ENCODE data around the gene SPTB. TPM values are rescaled to one million over a fixed set of nuclear protein-coding genes. Genes with fewer than 3 reads are reported as not detected.

The SPTB gene
- total RNA-seq, 1 donor from 2014 or later, result 14.9 TPM

GRCh38 chr14:64704743-64705380 is 174.8 kb downstream of the SPTB start:
- peak in 1 of 2 donors; percentile 74 for DNase-seq (ENCODE audit: low spot score in 2 of 2)
- Histone ChIP-seq H3K36me3 (no peaks in the 10 kb centered on the region), H3K9me3 (no peaks in the 10 kb centered on the region), H3K27ac (peak overlapping the region; percentile 88 to 95), H3K4me3 (peak overlapping the region; percentile 74 to 90), H3K4me1 (peaks cover 8 to 41% of the 10 kb centered on the region in 2 donors), H3K27me3 (no peaks in the 10 kb centered on the region)
- intact Hi-C loops (cut with DNase I), result loop anchor here (1.0 to 5.0 kb wide), 5 partner anchors 16 to 59 kb away; no protein-coding TSS in a partner anchor
- TF ChIP-seq, protein P1, sequence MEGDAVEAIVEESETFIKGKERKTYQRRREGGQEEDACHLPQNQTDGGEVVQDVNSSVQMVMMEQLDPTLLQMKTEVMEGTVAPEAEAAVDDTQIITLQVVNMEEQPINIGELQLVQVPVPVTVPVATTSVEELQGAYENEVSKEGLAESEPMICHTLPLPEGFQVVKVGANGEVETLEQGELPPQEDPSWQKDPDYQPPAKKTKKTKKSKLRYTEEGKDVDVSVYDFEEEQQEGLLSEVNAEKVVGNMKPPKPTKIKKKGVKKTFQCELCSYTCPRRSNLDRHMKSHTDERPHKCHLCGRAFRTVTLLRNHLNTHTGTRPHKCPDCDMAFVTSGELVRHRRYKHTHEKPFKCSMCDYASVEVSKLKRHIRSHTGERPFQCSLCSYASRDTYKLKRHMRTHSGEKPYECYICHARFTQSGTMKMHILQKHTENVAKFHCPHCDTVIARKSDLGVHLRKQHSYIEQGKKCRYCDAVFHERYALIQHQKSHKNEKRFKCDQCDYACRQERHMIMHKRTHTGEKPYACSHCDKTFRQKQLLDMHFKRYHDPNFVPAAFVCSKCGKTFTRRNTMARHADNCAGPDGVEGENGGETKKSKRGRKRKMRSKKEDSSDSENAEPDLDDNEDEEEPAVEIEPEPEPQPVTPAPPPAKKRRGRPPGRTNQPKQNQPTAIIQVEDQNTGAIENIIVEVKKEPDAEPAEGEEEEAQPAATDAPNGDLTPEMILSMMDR (IDR thresholded peaks at IDR 0.05), result no peak

GRCh38 chr14:64704143-64704742 is 175.5 kb downstream of the SPTB start, which contains the start of gene PLEKHG3:
TSS of gene PLEKHG3 (plus strand) at chr14:64704424. CDS start at chr14:64727632, 23,208 bp downstream.
- TF ChIP-seq, protein P1 (IDR thresholded peaks at IDR 0.05), result no peak
- Histone ChIP-seq H3K27ac (peak within 1 kb of the TSS; percentile 88 to 95), H3K27me3 (no peaks in the 10 kb centered on the region), H3K36me3 (no peaks in the 10 kb centered on the region), H3K4me1 (peaks cover 7 to 35% of the 10 kb centered on the region in 2 donors), H3K9me3 (no peaks in the 10 kb centered on the region), H3K4me3 (peak within 1 kb of the TSS; percentile 74 to 90)
- DNase-seq (ENCODE audit: low spot score in 2 of 2), result peak in 1 of 2 donors; percentile 87
- intact Hi-C loops (cut with DNase I), result loop anchor here (1.0 to 2.0 kb wide), 3 partner anchors 17 to 60 kb away; no protein-coding TSS in a partner anchor

GRCh38 chr14:64703395-64704142 is 176.1 kb downstream of the SPTB start:
- Histone ChIP-seq H3K27me3 (no peaks in the 10 kb centered on the region), H3K4me3 (peak overlapping the region; percentile 74 to 90), H3K27ac (peak overlapping the region; percentile 88 to 95), H3K9me3 (no peaks in the 10 kb centered on the region), H3K4me1 (peaks cover 3 to 28% of the 10 kb centered on the region in 2 donors), H3K36me3 (no peaks in the 10 kb centered on the region)
- intact Hi-C loops (cut with DNase I), result loop anchor here (1.0 to 2.0 kb wide), 3 partner anchors 17 to 61 kb away; no protein-coding TSS in a partner anchor
- TF ChIP-seq, protein P1 (IDR thresholded peaks at IDR 0.05), result no peak
- no peak for DNase-seq (ENCODE audit: low spot score in 2 of 2)

DNA sequence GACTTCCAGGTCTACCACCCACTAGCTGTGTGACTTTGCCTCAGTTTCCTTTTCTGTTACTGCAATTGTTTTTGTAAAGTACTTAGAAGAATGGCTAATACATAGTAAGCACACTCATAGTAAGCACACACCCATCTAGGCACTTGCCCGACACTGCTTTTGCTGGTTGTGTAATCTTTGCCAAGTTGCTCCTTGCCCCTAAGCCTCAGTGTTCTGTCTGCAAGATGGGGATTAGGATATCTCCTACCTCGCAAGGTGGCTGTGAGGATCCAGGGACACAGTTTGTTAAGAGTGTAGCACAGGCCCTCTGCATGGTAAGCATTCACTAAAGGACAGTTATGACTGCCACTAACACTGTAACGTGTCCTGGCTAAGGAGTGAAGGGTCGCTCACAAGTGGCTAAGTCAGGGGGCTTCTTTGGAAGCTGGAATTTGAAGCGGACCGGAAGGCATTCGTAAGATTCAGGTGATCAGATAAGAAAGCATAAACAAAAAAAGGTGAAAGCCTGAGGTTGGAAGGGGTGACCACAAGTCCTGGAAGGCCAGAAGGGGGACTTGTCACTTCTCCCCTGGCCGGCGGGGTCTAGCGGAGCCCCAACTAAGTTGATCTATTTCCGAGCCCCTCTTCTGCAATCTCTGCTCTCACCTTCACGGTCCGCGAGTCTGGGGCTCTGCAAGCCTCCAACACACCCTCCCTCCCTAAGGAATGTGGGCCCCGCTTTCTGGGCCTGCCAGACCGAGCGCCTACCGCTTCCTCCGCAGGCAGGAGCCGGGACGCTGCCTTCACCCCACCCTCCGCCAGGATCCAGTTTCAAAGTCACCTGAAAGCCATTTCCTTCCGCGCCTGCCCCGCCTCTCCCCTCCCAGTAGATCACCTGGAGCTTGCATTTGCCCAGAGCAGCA is 177.0 kb downstream of the SPTB start:
- H3K4me1 ChIP-seq, result peaks cover 0 to 20% of the 10 kb centered on the region in 2 donors
- intact Hi-C loops (cut with DNase I), result no loop called here
- peak overlapping the region in 1 of 2 donors; percentile 74 for H3K4me3 ChIP-seq
- TF ChIP-seq, protein P1 (IDR thresholded peaks at IDR 0.05), result no peak
- no peaks in the 10 kb centered on the region for H3K27me3 ChIP-seq
- DNase-seq (ENCODE audit: low spot score in 2 of 2), result peak in 1 of 2 donors; percentile 60
- no peaks in the 10 kb centered on the region for H3K36me3 ChIP-seq
- H3K9me3 ChIP-seq, result no peaks in the 10 kb centered on the region
- H3K27ac ChIP-seq, result no peak overlapping the region

DNA sequence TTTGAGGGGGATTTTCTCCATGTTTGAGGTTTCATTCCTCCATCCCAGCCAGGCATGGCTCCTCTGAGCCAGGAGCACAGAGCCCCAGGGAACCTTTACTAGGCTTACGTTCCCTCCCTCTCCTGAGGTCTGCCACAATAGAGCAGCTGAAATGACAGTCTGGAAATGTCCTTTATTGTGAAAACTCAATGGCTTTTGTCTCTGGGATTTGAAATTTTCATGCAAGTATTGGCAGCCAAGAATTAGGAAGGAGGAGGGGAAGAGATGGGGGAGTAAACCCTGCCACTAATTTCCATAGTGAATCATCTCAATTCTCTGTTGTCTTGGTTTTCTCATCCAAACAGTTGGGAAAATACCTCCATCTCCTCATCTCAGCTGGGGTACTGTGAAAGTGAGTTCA is 178.0 kb downstream of the SPTB start:
- Histone ChIP-seq H3K4me3 (no peak overlapping the region), H3K4me1 (peaks cover 0 to 10% of the 10 kb centered on the region in 2 donors), H3K36me3 (no peaks in the 10 kb centered on the region), H3K27me3 (no peaks in the 10 kb centered on the region), H3K27ac (no peak overlapping the region), H3K9me3 (no peaks in the 10 kb centered on the region)
- DNase-seq (ENCODE audit: low spot score in 2 of 2), result peak in 1 of 2 donors; percentile 7
- TF ChIP-seq, protein P1 (IDR thresholded peaks at IDR 0.05), result no peak
- intact Hi-C loops (cut with DNase I), result no loop called here

All from ascending aorta (tissue), 2 donors.